NK-92 treated with Interleukin-12 subunit alpha and Interleukin-12 subunit beta, amount 100 ng/mL, for 24 hours (cell line): ENCODE measurements around the gene CATSPERB.
"Not testable (repeated sequence)": the region's sequence is repeated elsewhere in the genome, so short reads cannot be mapped to it uniquely, and the experiment has no call there.

ENCODE experiments used
- DNase-seq: peaks from one replicate; lab custom pipeline; 2025; lab: John Stamatoyannopoulos, UW

Gene CATSPERB

DNA sequence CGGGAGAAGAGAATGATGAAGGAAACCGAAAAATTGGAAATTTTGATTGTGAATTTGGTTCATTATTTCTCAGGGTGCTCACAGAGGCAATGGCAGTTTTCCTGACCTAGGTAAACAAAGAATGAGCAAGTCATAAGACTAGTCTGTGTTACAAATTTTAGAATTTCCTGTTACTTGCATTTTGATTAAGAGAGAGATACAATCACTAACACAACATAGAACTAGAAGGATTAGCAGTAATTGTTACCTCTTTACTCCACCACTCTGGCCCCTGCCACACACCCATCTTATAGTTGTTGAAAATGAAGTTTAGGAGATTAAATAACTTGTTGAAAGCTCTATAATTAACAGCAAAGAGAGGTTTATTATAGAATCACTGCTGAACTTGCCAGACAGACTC lies 62.0 kb downstream of the CATSPERB start:
- DNase-seq, result no peak

GRCh38 chr14:91667101-91667500 lies 64.8 kb downstream of the CATSPERB start:
- DNase-seq, result not testable (repeated sequence)

GRCh38 chr14:91660790-91661189 lies 71.1 kb downstream of the CATSPERB start:
- DNase-seq, result no peak

GRCh38 chr14:91654836-91655235 lies 77.0 kb downstream of the CATSPERB start:
- DNase-seq, result no peak

GRCh38 chr14:91653451-91653850 lies 78.4 kb downstream of the CATSPERB start:
- no peak for DNase-seq

DNA sequence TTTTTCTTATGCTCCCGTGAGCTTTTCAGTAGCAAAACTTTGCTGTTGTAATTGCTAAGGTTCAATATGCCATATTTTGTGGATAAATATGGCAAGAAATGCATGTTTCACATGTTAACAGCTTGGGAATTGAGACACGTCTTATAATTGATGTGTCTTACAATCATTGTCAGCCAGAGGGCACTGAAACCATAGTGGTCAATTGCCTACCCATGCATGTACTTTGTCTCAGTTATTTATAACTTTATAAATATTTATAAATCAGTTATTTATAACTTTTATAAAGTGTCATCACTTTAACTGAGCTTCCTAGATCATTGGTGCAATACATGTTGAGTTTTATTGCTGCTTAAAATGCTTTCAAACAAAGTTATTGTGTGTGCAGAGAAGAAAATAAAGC lies 82.0 kb downstream of the CATSPERB start:
- DNase-seq, result no peak

DNA sequence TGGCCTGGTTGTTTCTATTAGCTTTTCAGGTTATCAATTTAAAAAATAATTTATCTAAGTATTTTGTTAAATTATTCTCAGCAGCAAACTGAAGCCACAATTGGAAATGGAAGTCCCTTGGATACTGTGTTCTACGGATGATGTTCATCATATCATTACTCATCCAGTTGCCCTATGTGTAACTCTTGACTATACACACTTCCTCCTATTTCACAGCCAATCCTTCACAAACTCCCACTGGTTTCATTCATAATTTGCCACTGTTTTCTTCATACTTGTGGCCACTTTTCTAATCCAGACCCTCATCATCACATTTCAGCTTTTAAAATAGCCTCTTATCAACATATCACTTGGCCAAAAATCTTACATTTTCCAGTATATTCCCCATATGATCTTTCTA lies 84.0 kb downstream of the CATSPERB start:
- DNase-seq, result no peak

GRCh38 chr14:91636604-91637003 lies 95.3 kb downstream of the CATSPERB start:
- DNase-seq, result no peak

DNA sequence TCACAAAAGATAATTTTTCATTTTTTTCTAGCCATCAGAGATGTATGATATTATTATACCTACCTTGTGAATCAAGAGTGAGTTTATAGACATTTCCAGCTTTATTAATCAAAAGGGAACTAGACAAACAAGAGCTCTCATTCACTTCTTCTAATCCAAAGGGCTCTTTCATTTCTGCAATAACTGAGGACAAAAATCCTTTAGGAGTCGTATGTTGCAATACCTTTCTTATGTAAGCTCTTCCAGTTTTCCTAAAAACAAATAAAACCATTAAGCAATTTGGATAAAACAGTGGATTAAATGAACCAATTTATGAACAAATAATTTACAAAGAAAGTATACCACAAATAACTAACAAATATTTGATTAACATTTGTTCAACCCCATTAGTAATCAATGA lies 107.1 kb downstream of the CATSPERB start:
- no peak for DNase-seq

GRCh38 chr14:91614187-91614586 lies 117.7 kb downstream of the CATSPERB start:
- no peak for DNase-seq

DNA sequence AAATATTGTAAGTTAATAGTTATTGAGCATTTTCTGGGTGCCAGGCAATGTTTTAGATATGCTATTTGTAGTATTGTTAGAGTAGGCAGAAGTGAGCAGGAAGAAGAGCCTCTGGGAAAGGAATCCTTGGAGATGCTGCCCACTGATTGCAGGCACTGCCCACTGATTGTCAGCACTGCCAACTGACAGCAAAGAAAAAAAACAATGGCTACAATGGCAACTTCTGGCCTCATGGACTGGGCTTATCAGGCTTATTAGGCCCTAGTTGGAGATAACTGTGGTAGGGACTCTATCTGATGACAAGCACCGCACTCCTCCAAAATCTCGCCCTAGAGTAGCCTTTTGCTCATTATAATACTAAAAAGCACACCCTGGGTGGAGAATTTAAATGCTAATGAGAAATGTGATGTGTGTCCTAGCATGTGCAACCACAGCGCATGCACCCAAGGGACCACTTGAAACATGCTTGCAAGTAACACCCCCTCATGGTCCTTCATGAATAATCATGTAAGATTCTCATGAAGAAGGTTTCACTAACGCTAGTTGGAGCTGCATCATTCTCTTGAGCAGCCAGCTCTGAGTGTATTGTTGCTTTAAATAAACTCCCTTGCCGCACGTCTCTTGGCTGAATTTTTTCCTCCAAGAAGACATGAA lies 118.3 kb downstream of the CATSPERB start:
- DNase-seq, result no peak

DNA sequence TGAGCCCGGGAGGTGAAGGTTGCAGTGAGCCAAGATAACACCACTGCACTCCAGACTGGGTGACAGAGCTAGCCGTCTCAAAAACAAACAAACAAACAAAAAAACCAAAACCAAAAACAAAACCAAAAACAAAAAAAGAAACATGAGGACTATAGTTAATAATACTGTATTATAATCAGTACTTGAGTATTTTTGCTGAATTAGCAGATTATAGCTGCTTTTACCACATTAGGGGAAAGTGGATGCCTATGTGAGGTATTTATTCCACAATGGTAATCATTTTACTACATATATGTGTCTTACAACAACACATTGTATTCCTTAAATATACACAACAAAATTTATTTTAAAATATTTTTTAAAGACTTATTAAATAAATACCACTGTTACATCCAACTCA lies 120.4 kb downstream of the CATSPERB start:
- DNase-seq, result no peak

- no peak for DNase-seq
Measured at GRCh38 chr14:91609161-91609560, 122.7 kb downstream of the CATSPERB start.

DNA sequence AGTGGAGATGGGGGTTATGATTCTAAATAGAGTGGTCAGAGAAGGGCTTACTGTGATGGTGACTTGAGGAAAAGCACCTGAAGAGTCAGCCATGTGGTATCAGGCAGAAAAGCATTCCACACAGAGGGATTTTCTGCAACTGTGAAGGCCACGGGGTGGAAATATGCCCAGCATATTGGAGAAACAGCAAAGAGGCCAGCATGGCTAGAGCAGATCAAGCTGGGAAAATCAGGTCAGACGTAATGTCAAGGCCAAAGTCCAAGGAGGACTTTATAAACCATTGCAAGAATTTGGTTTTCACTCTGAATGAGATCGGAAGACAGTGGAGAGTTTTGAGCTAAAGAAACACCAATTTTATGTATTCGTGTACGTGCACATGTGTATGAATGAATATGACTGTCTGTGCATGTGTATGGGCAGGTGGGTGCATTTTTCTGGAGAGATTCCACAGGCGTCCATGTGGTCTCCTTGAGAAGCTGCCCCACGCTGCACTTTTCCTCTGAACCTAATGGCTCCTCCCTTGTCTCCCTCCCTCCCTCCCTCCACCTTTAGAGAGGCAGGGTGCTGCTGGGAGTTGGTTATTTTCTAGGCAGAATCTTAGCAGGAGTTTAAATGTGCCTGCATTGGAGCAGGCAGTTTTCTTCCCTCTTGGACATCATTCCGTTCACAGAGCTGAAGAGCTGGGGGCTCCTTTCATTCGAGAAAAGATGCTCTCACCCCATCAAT lies 124.4 kb downstream of the CATSPERB start:
- no peak for DNase-seq

GRCh38 chr14:91606851-91607250 lies 125.0 kb downstream of the CATSPERB start:
- no peak for DNase-seq

- not testable (repeated sequence) for DNase-seq
Measured at GRCh38 chr14:91604611-91605010, 127.3 kb downstream of the CATSPERB start.

DNA sequence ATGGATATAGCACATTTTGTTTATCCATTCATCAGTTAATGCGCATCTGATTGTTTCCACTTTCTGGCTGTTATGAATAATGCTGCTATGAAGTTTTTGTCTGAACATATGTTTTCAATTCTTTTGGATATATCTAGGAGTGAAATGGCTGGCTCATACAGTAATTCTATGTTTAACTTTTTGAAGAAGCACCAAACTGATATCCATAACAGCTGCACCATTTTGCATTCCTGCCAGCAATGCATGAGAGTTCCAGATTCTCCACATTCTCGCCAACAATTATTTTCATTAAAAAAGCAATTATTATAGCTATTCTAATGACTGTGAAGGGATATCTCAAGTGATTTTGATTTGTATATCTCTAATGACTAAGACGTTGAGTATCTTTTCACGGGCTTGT lies 131.9 kb downstream of the CATSPERB start:
- no peak for DNase-seq

DNA sequence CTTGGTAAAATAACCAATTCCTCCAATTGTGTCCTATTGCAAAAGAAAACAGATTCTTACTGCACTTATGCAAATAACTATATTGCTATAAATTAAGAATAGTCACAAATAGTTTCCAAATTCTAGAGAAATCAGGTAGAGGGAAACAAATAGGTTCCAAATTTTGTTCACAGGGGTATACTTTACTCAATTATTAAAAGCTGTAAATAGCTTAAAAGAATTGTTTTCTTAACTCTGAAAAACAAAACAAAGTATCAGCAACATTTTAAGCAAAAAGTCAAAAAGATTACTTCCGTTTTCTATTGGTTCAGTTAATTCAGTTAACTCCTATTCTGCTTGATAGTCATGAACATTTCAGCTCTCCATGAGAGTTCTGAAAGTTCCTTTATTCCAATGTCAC lies 136.2 kb downstream of the CATSPERB start:
- no peak for DNase-seq

- DNase-seq, result not testable (repeated sequence)
Measured at GRCh38 chr14:91593957-91594356, 137.9 kb downstream of the CATSPERB start.

DNA sequence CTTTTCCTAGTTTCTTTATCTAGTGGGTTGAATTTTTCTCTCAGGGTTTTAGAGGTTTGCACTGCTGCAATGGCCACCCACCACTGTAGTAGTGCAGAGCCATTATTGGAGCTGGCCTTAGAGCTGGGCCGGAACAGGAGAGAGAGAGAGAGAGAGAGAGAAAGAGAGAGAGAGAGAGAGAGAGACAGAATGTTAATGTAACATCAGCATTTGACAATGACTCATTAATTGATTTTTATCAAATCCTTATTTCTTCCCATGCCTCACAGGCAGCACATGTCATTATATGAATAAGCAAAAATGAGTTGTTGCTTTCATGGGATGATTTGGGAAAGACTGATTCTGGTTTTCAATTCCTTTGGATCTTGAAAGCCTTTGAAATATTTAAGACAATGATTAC lies 145.5 kb downstream of the CATSPERB start:
- DNase-seq, result no peak

DNA sequence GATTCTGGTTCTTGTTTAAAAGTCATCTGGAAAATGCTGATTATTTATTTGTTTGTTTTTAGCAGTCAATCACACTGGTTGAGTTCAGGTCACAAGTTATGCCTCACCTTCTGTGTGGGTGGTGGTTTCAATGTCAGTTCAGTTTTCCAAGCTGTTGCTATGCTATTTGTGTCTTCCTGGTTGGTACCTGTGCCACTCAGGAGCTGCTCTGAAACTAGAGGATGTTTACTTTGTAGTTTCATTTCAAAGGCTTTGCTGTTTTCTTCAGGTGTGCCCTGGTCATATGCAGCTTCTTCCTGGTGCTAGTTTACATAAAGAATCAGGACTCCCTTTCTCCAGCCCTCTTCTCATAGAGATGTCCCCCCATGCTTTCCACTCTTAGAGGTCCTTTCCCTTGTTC lies 146.0 kb downstream of the CATSPERB start:
- no peak for DNase-seq

DNA sequence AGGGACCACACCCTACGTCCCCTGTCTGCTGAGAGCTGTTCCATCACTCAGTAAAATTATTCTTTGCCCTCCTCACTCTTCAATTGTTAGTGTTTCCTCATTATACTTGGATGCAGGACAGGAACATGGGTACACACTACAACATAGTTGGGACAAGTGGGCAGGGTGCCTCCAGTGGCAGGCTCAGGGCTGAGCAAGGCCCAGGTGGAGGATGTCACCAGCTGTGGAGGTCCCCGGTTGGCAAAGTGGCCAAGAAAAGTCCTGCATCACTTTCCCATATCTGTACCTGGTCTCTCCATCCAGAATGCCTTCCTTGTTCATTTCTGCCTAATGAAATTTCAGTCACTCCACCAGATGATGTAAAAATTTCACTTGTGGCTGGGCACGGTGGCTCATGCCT lies 149.1 kb downstream of the CATSPERB start:
- DNase-seq, result no peak

DNA sequence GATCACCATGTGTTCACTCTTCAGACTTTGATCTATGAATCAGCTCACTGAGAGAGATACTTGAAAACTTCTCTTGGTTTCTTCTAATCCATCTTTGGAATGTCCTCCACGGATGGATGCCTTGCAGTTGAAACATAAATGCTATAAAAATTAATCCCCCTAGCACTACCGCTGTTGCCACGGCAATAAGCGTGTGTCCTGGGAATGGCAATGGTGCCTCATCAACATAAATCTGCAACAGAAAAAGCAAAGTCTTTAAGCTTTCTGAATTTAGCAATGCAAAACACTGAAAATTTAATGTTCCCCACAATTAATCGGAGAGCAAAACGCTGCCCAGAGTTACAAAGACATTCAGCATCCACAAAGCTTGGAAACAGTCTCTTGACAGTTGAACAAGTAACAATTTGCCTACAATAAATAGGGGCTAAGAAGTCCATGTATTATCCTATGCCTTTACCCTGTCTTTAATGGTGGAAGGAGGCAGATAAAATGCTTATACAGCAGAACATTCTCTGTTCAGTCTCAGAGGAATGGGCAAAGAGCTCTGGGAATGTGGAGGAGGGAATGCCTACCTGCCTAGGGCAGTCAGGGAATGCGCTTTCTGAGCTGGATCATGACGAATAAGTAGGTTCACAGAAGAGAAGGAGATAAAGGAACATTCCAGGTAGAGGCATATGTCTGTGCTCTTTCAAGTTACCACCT lies 150.9 kb downstream of the CATSPERB start:
- DNase-seq, result no peak
